H9 (cell line): ENCODE data around the gene SPTSSB. TPM values are rescaled to one million over a fixed set of nuclear protein-coding genes. Genes with fewer than 3 reads are reported as not detected.
A peak's percentile ranks its signal among the peaks of the same experiment; 100 is the strongest.

Experiments
- DNase-seq: peaks from one replicate; pipeline ENCODE4 v3.0.0-alpha.2; 2017
- H2AFZ ChIP-seq: one replicate; pipeline ENCODE4 v1.6.1; 2013; ENCODE audit warnings: mild to moderate bottlenecking, low read length, control low read depth, moderate library complexity
- H2AK5ac ChIP-seq: 2 replicates; pipeline ENCODE4 v1.6.1; 2013; ENCODE audit warnings: low read length, control low read depth, mixed read lengths; ENCODE audit not compliant: insufficient read length
- H2BK120ac ChIP-seq: one replicate; pipeline ENCODE4 v1.6.1; 2013; ENCODE audit warnings: low read depth, mild to moderate bottlenecking, low read length, control low read depth, inconsistent platforms; ENCODE audit not compliant: poor library complexity, severe bottlenecking
- H2BK12ac ChIP-seq: 2 replicates; pipeline ENCODE4 v1.6.1; 2013; ENCODE audit warnings: low read length, control low read depth, mixed read lengths, low read depth; ENCODE audit not compliant: insufficient read length
- H2BK15ac ChIP-seq: 2 replicates; pipeline ENCODE4 v1.6.1; 2013; ENCODE audit warnings: low read depth, low read length, control low read depth
- H2BK20ac ChIP-seq: one replicate; pipeline ENCODE4 v1.6.1; 2013; ENCODE audit warnings: low read depth, mild to moderate bottlenecking, low read length, control low read depth, inconsistent platforms; ENCODE audit not compliant: poor library complexity, severe bottlenecking
- H2BK5ac ChIP-seq: 2 replicates; pipeline ENCODE4 v1.6.1; 2013; ENCODE audit warnings: low read length, control low read depth, mixed read lengths; ENCODE audit not compliant: insufficient read length
- H3K14ac ChIP-seq: 2 replicates; pipeline ENCODE4 v1.6.1; 2013; ENCODE audit warnings: low read length, control low read depth; ENCODE audit not compliant: insufficient read depth
- H3K18ac ChIP-seq: 2 replicates; pipeline ENCODE4 v1.6.1; 2013; ENCODE audit warnings: low read depth, mild to moderate bottlenecking, mixed read lengths, low read length, control low read depth; ENCODE audit not compliant: insufficient read length
- H3K23ac ChIP-seq: 2 replicates; pipeline ENCODE4 v1.6.1; 2013; ENCODE audit warnings: low read length, control low read depth, mixed read lengths, low read depth; ENCODE audit not compliant: insufficient read length
- H3K23me2 ChIP-seq: 2 replicates; pipeline ENCODE4 v1.6.1; 2013; ENCODE audit warnings: low read depth, mild to moderate bottlenecking, mixed read lengths, low read length, control low read depth; ENCODE audit not compliant: insufficient read length, poor library complexity, severe bottlenecking
- H3K27ac ChIP-seq: 2 replicates; pipeline ENCODE4 v1.5.1; 2013; ENCODE audit warnings: low read length, control low read depth, mixed read lengths, low read depth; ENCODE audit not compliant: insufficient read length
- H3K27me3 ChIP-seq: 2 replicates; pipeline ENCODE4 v1.6.1; 2013; ENCODE audit warnings: low read length, control low read depth, inconsistent platforms; ENCODE audit not compliant: insufficient read depth
- H3K4ac ChIP-seq: 2 replicates; pipeline ENCODE4 v1.6.1; 2013; ENCODE audit warnings: low read depth, mild to moderate bottlenecking, control low read depth, inconsistent platforms, low read length, moderate library complexity
- H3K4me1 ChIP-seq: 2 replicates; pipeline ENCODE4 v1.6.1; 2013; ENCODE audit warnings: low read length, control low read depth, inconsistent platforms; ENCODE audit not compliant: insufficient read depth
- H3K4me2 ChIP-seq: 2 replicates; pipeline ENCODE4 v1.6.1; 2013; ENCODE audit warnings: low read length, control low read depth, mixed read lengths; ENCODE audit not compliant: insufficient read length, insufficient read depth
- H3K56ac ChIP-seq: 2 replicates; pipeline ENCODE4 v1.6.1; 2013; ENCODE audit warnings: low read depth, mild to moderate bottlenecking, mixed read lengths, low read length, control low read depth; ENCODE audit not compliant: insufficient read length
- H3K79me1 ChIP-seq: 2 replicates; pipeline ENCODE4 v1.6.1; 2013; ENCODE audit warnings: low read depth, mild to moderate bottlenecking, moderate library complexity, low read length, control low read depth, inconsistent platforms; ENCODE audit not compliant: insufficient read depth, poor library complexity, severe bottlenecking
- H3K79me2 ChIP-seq: 2 replicates; pipeline ENCODE4 v1.6.1; 2013; ENCODE audit warnings: low read length, control low read depth, inconsistent platforms; ENCODE audit not compliant: insufficient read depth
- H3K9ac ChIP-seq: 2 replicates; pipeline ENCODE4 v1.6.1; 2013; ENCODE audit warnings: low read length, control low read depth, mixed read lengths; ENCODE audit not compliant: insufficient read length; ENCODE audit errors: extremely low read depth
- H3K9me3 ChIP-seq: one replicate; pipeline ENCODE4 v1.6.1; 2013; ENCODE audit warnings: low read depth, low read length, inconsistent platforms; ENCODE audit not compliant: control insufficient read depth
- H3T11ph ChIP-seq: one replicate; pipeline ENCODE4 v1.6.1; 2013; ENCODE audit warnings: mild to moderate bottlenecking, low read length, control low read depth, inconsistent platforms
- H4K20me1 ChIP-seq: one replicate; pipeline ENCODE4 v1.6.1; 2013; ENCODE audit not compliant: control insufficient read depth, insufficient read length, insufficient read depth
- H4K5ac ChIP-seq: 2 replicates; pipeline ENCODE4 v1.6.1; 2013; ENCODE audit warnings: low read depth, mild to moderate bottlenecking, mixed read lengths, low read length, control low read depth; ENCODE audit not compliant: insufficient read length
- H4K8ac ChIP-seq: replicated peaks from 2 replicates; pipeline ENCODE4 v1.6.1; 2013; ENCODE audit warnings: low read length, control low read depth, mixed read lengths, low read depth; ENCODE audit not compliant: insufficient read length
- H4K91ac ChIP-seq: 2 replicates; pipeline ENCODE4 v1.6.1; 2013; ENCODE audit warnings: low read depth, mild to moderate bottlenecking, moderate library complexity, mixed read lengths, low read length, control low read depth; ENCODE audit not compliant: insufficient read length
- H3K27ac Mint-ChIP-seq, 3 experiments: 2 replicates in 2 of 3; 3 replicates in 1 of 3; pipeline ENCODE4 v1.8.0; 2020 to 2021; ENCODE audit warnings: mixed read lengths in 3 of 3, mild to moderate bottlenecking in 1 of 3, moderate library complexity in 1 of 3
- H3K27me3 Mint-ChIP-seq: 2 replicates; pipeline ENCODE4 v1.8.0; 2021; ENCODE audit warnings: low read depth, mild to moderate bottlenecking, moderate library complexity, mixed read lengths
- H3K36me3 Mint-ChIP-seq, 3 experiments: 2 replicates in 2 of 3; 3 replicates in 1 of 3; pipeline ENCODE4 v1.8.0; 2020 to 2021; ENCODE audit warnings: low read depth in 3 of 3, mixed read lengths in 3 of 3; ENCODE audit not compliant: insufficient read depth in 1 of 3
- H3K4me1 Mint-ChIP-seq, 2 experiments: 2 replicates each; pipeline ENCODE4 v1.8.0; 2020; ENCODE audit warnings: mixed read lengths in 2 of 2
- H3K4me3 Mint-ChIP-seq, 2 experiments: 2 replicates in 1 of 2; 3 replicates in 1 of 2; pipeline ENCODE4 v1.8.0; 2020 to 2021; ENCODE audit warnings: mild to moderate bottlenecking in 2 of 2, mixed read lengths in 2 of 2, moderate library complexity in 1 of 2
- H3K9me3 Mint-ChIP-seq, 2 experiments: 2 replicates in 1 of 2; 3 replicates in 1 of 2; pipeline ENCODE4 v1.8.0; 2020; ENCODE audit warnings: mild to moderate bottlenecking in 2 of 2, mixed read lengths in 2 of 2, moderate library complexity in 1 of 2
- CTCF ChIP-seq: fragments of 200-600 bp; sonication (generic); conservative IDR thresholded peaks from 3 replicates; pipeline ENCODE4 v1.8.0; 2021; ENCODE audit warnings: antibody characterized with exemption, mild to moderate bottlenecking
- WGBS: extraction: QIAGEN DNeasy Blood & Tissue Kit; methylation state at CpG from one replicate; pipeline ENCODE4 v1.1.7; 2013; ENCODE audit warnings: missing lambda C conversion rate, low lambda C conversion rate, mixed read lengths; ENCODE audit not compliant: insufficient read length; ENCODE audit errors: extremely low coverage; 5-methylcytosine and 5-hydroxymethylcytosine counted together
- total RNA-seq: library from RNA; stranded (reverse); gene quantifications from 2 replicates; pipeline ENCODE4 v1.2.1, GENCODE V29; 2021

Gene SPTSSB
- total RNA-seq, 1 experiment from 2014 or later, result 3.5 TPM

DNA sequence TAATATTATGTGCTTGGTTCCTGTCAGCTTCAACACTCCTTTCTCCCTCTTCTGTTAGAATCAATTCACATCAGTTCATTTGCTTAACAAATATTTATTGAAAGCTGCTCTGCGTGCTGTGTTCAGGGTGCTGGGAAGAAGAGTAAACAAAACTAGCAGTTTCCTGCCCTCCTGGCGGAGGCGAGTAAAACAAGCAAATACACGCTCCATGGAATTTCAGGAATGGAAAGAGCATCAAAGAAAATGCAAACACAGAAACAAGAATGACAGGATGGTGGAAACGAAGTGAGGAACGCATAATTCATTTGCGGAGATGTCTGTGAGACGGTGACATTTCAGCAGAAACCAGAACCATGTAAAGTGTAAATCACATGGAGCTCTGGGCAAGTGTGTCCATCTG is 49.4 kb upstream of the SPTSSB start:
- Histone ChIP-seq H3K9me3 (no peaks in the 10 kb centered on the region), H2AK5ac (no peak overlapping the region), H3K56ac (no peak overlapping the region), H3K23me2 (no peaks in the 10 kb centered on the region), H3K27me3 (no peaks in the 10 kb centered on the region), H3K4me1 (peaks cover 8% of the 10 kb centered on the region), H4K8ac (no peak overlapping the region), H3T11ph (no peak overlapping the region), H2BK20ac (no peak overlapping the region), H3K27ac (peak overlapping the region; percentile 55), H2BK12ac (no peak overlapping the region), H4K91ac (no peak overlapping the region), H3K79me1 (no peaks in the 10 kb centered on the region), H3K14ac (no peak overlapping the region), H3K79me2 (no peaks in the 10 kb centered on the region), H2AFZ (no peak overlapping the region), H3K4me2 (peak overlapping the region; percentile 71), H2BK120ac (no peak overlapping the region), H4K20me1 (no peaks in the 10 kb centered on the region), H3K4ac (no peak overlapping the region), H3K18ac (no peak overlapping the region), H3K23ac (no peak overlapping the region), H3K9ac (no peak overlapping the region), H2BK15ac (no peak overlapping the region), H2BK5ac (peak overlapping the region; percentile 61), H4K5ac (no peak overlapping the region)
- Mint-ChIP-seq H3K4me1 (peaks cover 27 to 29% of the 10 kb centered on the region in 2 experiments), H3K4me3 (peak overlapping the region; percentile 35 to 54), H3K27me3 (no peaks in the 10 kb centered on the region), H3K9me3 (peaks cover 13 to 19% of the 10 kb centered on the region in 2 experiments), H3K36me3 (peaks cover 21 to 28% (median 25%) of the 10 kb centered on the region in 3 experiments), H3K27ac (peak overlapping the region in 2 of 3 experiments; percentile 34 to 87; a peak in 4 of 7 replicates)
- peak; percentile 52; the same call in 2 of the 3 replicates for TF ChIP-seq CTCF
- DNase-seq, result peak; percentile 71
- no CpG with 5 or more reads among the region's 8 CpGs for WGBS
